Stomach (tissue), 9 donors: ENCODE data around the gene CELF6. TPM values are rescaled to one million over a fixed set of nuclear protein-coding genes. Genes with fewer than 3 reads are reported as not detected.

Experiments
- DNase-seq, 2 donors: peaks; one replicate each; pipeline versions ENCODE4 v3.0.0 to v3.0.0-alpha.2; 2013 to 2019
- H3K27ac ChIP-seq, 5 donors: fragments of 200-600 bp in 4 of 5; sonication (generic) in 4 of 5; one replicate each; pipeline ENCODE4 v1.5.1; 2013 to 2019; ENCODE audit warnings: mild to moderate bottlenecking in 1 of 5, moderate library complexity in 1 of 5
- H3K27me3 ChIP-seq, 3 donors: fragments of 200-600 bp; sonication (generic); one replicate each; pipeline ENCODE4 v1.5.1; 2017 to 2019; ENCODE audit warnings: mixed run types in 1 of 3
- H3K36me3 ChIP-seq, 4 donors: fragments of 200-600 bp; sonication (generic); 1 replicate in 3 of 4; 2 replicates in 1 of 4; pipeline ENCODE4 v1.5.1; 2016 to 2019
- H3K4me1 ChIP-seq, 4 donors: fragments of 200-600 bp; sonication (generic); one replicate each; pipeline ENCODE4 v1.5.1; 2016 to 2019
- H3K4me3 ChIP-seq, 4 donors: fragments of 200-600 bp; sonication (generic) in 3 of 4; one replicate each; pipeline ENCODE4 v1.5.1; 2016 to 2019; ENCODE audit warnings: mild to moderate bottlenecking in 1 of 4
- H3K9me3 ChIP-seq, 4 donors: fragments of 200-600 bp; sonication (generic); one replicate each; pipeline ENCODE4 v1.5.1; 2016 to 2019
- EP300 ChIP-seq: sonication (generic); formaldehyde crosslinking; IDR thresholded peaks from one replicate; pipeline ENCODE4 v1.6.1; 2017; ENCODE audit warnings: antibody characterized with exemption
- POLR2A ChIP-seq, 4 donors: fragments of 450-650 bp; IDR thresholded peaks; one replicate each; pipeline ENCODE4 v1.6.1; 2016; ENCODE audit warnings: antibody characterized with exemption in 4 of 4, control low read depth in 2 of 4, mild to moderate bottlenecking in 1 of 4, moderate library complexity in 1 of 4
- POLR2AphosphoS5 ChIP-seq, 3 donors: sonication (generic); formaldehyde crosslinking; IDR thresholded peaks; one replicate each; pipeline ENCODE4 v1.6.1; 2016; ENCODE audit warnings: antibody characterized with exemption in 3 of 3
- WGBS, 5 donors: extraction: QIAGEN DNeasy Blood & Tissue Kit in 3 of 5; methylation state at CpG; one replicate each; pipeline versions ENCODE4 v1.1.5 to v1.1.7; 2013 to 2018; 5-methylcytosine and 5-hydroxymethylcytosine counted together
- intact Hi-C: fragments of 100-400 bp; cut with DNase I; formaldehyde crosslinking; loops from one replicate; pipeline ENCODE4 v1.15.1; 2023; ENCODE audit warnings: low total_unique reads
- polyA plus RNA-seq, 3 donors: library from polyadenylated mRNA; stranded (reverse); fragments of 200-250 nt; gene quantifications; one replicate each; pipeline ENCODE4 v1.2.3, GENCODE V29; 2013
- total RNA-seq, 5 donors: library from RNA; depleted of rRNA; stranded (reverse); fragments of >200 nt; gene quantifications; one replicate each; pipeline versions ENCODE4 v1.1.0 to v1.2.3, GENCODE V29; 2014 to 2016
- TF ChIP-seq, protein P1 (sequence below), 7 experiments: fragments of 450-650 bp in 4 of 7; fragments of 200-600 bp in 3 of 7; sonication (generic) in 3 of 7; IDR thresholded peaks; one replicate each; pipeline ENCODE4 v1.5.1; 2016 to 2019; ENCODE audit warnings: antibody characterized with exemption in 7 of 7, control low read depth in 2 of 7, mild to moderate bottlenecking in 1 of 7
- donor health status: healthy with polysubstance abuse.
- donor health status: Bipolar disorder and iron deficiency.
- donor health status: healthy.

Gene CELF6
- total and polyA plus RNA-seq, 8 donors, result 0.44 to 4.0 (median 1.2) TPM; not detected in 2

DNA sequence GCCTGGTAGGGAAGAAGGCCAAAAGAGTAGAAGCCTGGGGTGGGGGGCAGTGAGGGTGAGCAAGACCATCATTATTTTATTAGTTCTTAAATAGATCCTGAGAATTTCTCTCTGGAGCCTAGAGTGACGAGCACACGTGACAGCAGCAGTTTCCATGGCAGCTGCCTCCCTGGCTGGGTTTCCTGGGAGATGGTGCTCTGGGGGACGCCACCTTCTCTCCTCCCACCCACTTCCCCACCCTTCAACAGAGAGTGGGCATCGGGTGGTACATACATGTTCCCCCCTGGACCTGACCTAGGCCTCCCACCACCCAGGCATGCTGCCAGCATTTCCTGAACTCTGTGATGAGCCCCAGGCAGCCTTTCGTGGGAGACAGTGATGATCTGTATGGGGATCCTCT, 12.9 kb downstream of the CELF6 start:
- DNase-seq, result no peak
- H3K27ac ChIP-seq, result no peak overlapping the region
- TF ChIP-seq POLR2A (IDR thresholded peaks at IDR 0.05), result no peak
- no peak for TF ChIP-seq POLR2AphosphoS5 (IDR thresholded peaks at IDR 0.05)
- TF ChIP-seq EP300, result no peak
- TF ChIP-seq, protein P1, sequence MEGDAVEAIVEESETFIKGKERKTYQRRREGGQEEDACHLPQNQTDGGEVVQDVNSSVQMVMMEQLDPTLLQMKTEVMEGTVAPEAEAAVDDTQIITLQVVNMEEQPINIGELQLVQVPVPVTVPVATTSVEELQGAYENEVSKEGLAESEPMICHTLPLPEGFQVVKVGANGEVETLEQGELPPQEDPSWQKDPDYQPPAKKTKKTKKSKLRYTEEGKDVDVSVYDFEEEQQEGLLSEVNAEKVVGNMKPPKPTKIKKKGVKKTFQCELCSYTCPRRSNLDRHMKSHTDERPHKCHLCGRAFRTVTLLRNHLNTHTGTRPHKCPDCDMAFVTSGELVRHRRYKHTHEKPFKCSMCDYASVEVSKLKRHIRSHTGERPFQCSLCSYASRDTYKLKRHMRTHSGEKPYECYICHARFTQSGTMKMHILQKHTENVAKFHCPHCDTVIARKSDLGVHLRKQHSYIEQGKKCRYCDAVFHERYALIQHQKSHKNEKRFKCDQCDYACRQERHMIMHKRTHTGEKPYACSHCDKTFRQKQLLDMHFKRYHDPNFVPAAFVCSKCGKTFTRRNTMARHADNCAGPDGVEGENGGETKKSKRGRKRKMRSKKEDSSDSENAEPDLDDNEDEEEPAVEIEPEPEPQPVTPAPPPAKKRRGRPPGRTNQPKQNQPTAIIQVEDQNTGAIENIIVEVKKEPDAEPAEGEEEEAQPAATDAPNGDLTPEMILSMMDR (IDR thresholded peaks at IDR 0.05), result no peak
- H3K36me3 ChIP-seq, result peaks cover 0 to 3% (median 0%) of the 10 kb centered on the region in 4 donors
- intact Hi-C loops, result no loop called here
- no peaks in the 10 kb centered on the region for H3K4me1 ChIP-seq
- no peak overlapping the region for H3K4me3 ChIP-seq
- WGBS, 5 donors, result 67 to 97% (median 78%) methylated on average over 3 to 5 of the region's 5 CpGs
- no peaks in the 10 kb centered on the region for H3K27me3 ChIP-seq
- no peaks in the 10 kb centered on the region for H3K9me3 ChIP-seq

- Histone ChIP-seq H3K9me3 (no peaks in the 10 kb centered on the region), H3K36me3 (peaks cover 0 to 3% (median 0%) of the 10 kb centered on the region in 4 donors), H3K27me3 (no peaks in the 10 kb centered on the region), H3K27ac (no peak overlapping the region), H3K4me1 (no peaks in the 10 kb centered on the region), H3K4me3 (no peak overlapping the region)
- DNase-seq, result peak in 1 of 2 donors; percentile 54
- 55 to 68% (median 60%) methylated on average over 10 of the region's 10 CpGs for WGBS, 5 donors
- TF ChIP-seq, protein P1 (IDR thresholded peaks at IDR 0.05), result no peak
- TF ChIP-seq POLR2AphosphoS5 (IDR thresholded peaks at IDR 0.05), result no peak
- TF ChIP-seq EP300, result no peak
- no peak for TF ChIP-seq POLR2A (IDR thresholded peaks at IDR 0.05)
- intact Hi-C loops, result no loop called here
Measured at GRCh38 chr15:72306211-72306785, 13.7 kb downstream of the CELF6 start.

- no peak for DNase-seq
- H3K27ac ChIP-seq, result no peak overlapping the region
- 85 to 95% (median 91%) methylated on average over 6 to 7 of the region's 7 CpGs for WGBS, 5 donors
- intact Hi-C loops, result no loop called here
- H3K9me3 ChIP-seq, result no peaks in the 10 kb centered on the region
- no peak overlapping the region for H3K4me3 ChIP-seq
- TF ChIP-seq EP300 (no peak), POLR2A (IDR thresholded peaks at IDR 0.05) (no peak), POLR2AphosphoS5 (IDR thresholded peaks at IDR 0.05) (no peak)
- TF ChIP-seq, protein P1 (IDR thresholded peaks at IDR 0.05), result no peak
- H3K4me1 ChIP-seq, result no peaks in the 10 kb centered on the region
- H3K36me3 ChIP-seq, result peaks cover 0 to 3% (median 0%) of the 10 kb centered on the region in 4 donors
- no peaks in the 10 kb centered on the region for H3K27me3 ChIP-seq
Measured at GRCh38 chr15:72304596-72304995, 15.4 kb downstream of the CELF6 start.

GRCh38 chr15:72302955-72303354, 17.0 kb downstream of the CELF6 start:
- WGBS, 5 donors, result 64 to 80% (median 65%) methylated on average over 1 of the region's 1 CpG
- no peaks in the 10 kb centered on the region for H3K9me3 ChIP-seq
- intact Hi-C loops, result no loop called here
- DNase-seq, result no peak
- no peak overlapping the region for H3K27ac ChIP-seq
- H3K27me3 ChIP-seq, result no peaks in the 10 kb centered on the region
- no peak overlapping the region for H3K4me3 ChIP-seq
- peaks cover 0 to 3% (median 0%) of the 10 kb centered on the region in 4 donors for H3K36me3 ChIP-seq
- TF ChIP-seq, protein P1 (IDR thresholded peaks at IDR 0.05), result no peak
- TF ChIP-seq POLR2A (IDR thresholded peaks at IDR 0.05) (no peak), POLR2AphosphoS5 (IDR thresholded peaks at IDR 0.05) (no peak), EP300 (no peak)
- no peaks in the 10 kb centered on the region for H3K4me1 ChIP-seq
